HG02884 (cell line): ENCODE data around the gene ISG20.

Source experiments
- ATAC-seq: cut with Tn5 transposase; IDR thresholded peaks from one replicate; pipeline ENCODE4 v1.9.1; 2021; ENCODE audit warnings: mild to moderate bottlenecking, moderate library complexity; ENCODE audit not compliant: unreplicated experiment

Gene ISG20

DNA sequence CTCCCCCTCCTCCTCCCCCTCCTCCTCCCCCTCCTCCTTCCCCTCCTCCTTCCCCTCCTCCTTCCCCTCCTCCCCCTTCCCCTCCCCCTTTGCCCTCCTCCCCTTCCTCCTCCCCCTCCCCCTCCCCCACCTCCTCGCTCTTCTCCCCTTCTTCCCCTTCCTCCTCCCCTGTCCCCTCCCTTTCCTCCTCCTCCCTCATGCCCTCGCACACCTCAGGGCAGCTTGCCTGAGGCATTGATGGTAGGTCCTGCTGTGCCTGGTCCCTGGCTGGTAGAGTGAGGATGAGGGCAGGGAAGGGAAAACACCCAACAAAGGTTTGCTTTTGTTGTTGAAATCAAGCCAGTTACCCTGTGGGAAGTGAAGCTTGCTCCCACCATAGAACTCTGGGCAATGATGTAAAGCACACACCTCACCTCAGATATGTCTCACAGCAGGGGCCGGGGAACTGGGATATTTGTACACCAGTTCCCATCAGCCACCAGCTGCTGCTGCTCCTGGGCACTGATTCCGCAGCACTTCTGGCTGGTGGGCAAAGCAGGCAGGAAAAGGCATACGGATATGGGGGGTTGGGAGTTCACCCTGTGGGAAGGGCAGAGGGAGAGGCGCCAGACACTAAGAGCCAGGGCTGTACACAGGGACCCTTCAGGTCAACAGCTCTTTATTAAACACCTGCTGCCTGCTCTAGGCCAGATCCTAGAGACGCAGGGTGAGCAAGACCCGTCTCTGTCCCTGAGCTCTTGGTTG, 13.8 kb downstream of the ISG20 start:
- ATAC-seq, result no peak

DNA sequence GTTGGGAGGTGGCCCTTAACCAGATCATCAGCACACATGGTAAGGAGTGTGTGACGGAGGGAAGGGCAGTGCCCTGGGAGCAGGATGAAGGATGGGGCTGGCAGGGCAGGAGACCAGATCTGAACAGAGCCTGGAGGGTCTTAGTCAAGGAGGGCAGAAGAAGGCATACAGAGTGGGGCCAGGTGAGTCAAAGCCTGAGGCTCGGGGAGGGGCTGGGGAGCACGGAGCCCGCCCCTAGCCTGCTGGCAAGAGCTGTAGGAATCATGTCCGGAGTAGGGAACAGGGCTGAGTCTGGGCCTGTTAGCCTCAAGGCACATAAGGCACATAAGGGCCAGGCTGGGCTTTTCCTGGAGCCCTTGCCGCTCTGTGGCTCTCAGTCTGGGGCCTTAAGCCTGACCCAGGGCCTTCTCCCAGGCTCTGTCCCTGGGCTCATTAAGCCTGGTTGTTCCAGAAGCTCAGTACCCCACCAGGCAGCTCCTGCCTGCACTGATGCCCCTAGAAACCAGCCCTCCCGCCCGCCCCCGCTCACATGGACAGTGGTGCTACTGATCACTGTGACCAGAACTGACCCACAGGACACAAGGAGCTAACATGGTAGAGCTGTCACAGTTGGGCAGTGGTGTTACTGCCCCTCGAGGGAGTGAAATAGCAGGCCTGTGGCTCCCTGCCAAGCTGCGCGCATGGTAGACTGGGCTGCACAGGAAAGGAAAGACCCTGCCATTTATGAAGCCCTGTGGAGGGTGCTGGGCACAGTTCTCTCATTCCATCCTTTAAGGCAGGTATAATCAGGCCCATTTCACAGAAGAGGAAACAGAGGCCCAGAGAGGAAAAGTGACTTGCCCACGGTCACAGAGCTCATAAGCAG, 14.6 kb downstream of the ISG20 start:
- ATAC-seq, result no peak

GRCh38 chr15:88654430-88655102, 15.8 kb downstream of the ISG20 start:
- no peak for ATAC-seq

DNA sequence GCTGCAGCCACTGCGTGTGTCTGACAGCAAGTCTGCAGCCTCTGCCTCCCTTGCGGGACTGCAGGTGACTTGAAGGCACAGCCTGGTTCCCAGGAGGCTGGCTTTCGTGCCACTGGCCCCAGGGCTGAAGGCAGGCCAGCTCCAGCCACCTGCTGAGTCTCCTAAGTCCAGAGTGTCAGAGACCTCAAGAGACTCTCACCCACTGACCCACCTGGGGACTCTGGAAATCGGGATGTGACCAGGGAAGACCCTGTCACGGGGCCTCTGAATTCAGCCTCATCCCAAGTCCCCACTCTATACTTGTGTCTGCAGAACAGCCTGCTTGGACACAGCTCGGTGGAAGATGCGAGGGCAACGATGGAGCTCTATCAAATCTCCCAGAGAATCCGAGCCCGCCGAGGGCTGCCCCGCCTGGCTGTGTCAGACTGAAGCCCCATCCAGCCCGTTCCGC, 16.3 kb downstream of the ISG20 start:
- no peak for ATAC-seq

DNA sequence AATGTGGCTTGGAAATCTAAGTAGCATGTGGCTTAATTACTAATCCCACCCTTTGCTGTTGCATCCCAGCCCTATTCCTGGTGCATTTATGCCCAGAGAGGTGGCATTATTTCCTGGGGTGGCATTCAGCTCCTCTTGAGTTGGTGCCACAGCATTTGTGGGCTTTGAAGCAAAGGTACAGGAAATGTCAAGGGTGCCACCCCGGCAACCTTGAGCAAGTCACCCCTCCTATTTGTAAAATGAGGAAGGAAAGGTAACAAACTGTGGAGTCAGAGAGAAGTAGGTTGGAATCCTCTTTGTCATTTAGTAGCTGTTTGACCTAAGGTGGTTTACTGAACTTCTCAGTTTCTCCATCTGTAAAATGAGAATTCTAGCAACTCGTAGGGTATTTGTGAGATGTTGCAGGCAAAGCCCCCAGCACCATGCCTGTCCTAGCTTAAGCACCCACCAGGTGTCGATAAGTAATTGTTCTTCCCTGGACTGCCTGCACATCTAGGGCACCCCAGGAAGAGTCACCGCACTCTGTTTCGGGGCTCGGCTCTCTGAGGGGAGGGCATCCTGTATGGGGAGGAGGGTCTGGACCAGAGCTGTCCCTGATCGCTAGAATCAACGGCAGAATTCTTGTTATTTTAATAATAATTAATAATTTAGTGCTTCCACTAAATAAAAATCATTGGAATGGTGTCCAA, 17.1 kb downstream of the ISG20 start:
- ATAC-seq, result no peak

- ATAC-seq, result peak; percentile 90
Measured at GRCh38 chr15:88656760-88657221, 18.0 kb downstream of the ISG20 start.

DNA sequence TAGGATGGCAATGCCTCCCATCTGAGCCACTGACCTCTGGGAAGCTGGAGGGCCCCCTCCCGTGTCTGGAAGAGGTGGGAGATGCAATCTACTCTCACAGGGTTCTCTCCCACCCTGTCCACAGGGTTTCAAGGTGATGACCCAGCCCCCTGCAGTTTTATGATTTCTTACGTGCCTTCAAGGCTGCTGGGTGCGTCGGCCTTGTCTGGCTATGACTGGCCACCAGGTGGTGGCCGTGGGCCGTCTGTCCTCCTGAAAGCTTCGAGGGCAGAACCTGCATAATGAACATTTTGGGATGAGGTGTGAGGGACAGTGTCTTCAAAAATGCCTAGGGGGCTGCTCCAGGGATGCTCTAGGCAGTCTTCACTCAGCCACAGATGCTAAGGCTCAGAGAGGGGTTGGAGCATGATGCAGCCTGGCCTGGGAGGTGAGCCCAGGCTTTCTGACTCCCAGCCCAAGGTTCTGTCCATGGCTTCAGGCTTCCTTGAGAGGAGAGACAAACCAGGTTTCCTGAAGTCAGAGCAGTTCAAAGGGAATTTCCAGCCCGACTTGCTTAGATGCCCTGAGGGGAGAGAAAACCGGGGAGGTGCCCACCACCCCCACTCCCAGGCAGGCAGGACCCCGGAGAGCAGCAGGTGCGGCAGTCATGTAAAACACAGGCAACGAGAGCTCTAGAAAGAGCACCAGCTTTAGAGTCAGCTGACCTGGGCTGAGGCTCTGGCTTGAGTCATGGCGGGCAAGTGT, 18.7 kb downstream of the ISG20 start:
- ATAC-seq, result no peak

DNA sequence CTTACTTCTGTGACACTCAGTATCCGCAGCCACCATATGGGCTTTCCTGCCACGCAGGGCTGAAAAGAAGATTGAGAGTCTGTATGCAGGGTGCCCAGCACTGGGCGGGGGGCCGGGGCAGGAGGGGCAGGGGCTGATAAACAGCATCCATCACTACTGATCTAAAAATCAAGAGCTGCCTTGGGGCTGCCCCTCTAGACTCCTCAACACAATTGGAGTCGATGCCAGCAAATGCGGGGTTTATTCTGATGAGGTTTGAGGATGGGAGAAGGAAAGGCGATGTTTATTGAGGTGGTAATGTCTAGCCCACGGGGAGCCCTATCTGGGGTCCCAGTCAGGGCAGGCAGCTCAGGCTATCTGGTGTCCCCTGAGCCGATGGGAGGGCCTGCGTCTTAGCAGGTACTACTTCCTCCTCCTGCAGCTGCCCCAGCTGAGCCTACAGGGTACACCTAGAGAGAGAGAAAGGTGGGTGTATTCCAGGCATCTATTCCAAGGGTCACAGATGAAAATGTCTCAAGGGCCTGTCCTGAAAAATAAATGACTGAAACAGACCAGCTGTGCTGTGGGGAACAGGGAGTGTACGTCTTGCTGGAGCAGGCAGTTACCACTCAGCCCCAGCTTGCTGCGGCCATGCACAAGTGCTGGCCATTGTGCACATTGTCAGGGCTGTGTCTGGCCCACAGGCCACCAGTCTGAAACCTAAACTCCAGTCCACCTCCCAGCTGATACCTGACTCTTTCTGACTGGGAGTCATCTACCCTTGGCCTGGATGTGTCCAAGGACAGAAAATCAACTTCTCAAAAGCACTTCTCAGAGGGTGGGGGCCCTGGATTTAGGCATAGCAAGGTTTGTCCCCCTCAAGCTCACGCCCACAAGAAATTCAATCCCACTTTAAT, 19.5 kb downstream of the ISG20 start:
- ATAC-seq, result no peak

GRCh38 chr15:88658972-88659931, 20.4 kb downstream of the ISG20 start:
- ATAC-seq, result no peak

GRCh38 chr15:88661041-88661700, 22.4 kb downstream of the ISG20 start:
- no peak for ATAC-seq

DNA sequence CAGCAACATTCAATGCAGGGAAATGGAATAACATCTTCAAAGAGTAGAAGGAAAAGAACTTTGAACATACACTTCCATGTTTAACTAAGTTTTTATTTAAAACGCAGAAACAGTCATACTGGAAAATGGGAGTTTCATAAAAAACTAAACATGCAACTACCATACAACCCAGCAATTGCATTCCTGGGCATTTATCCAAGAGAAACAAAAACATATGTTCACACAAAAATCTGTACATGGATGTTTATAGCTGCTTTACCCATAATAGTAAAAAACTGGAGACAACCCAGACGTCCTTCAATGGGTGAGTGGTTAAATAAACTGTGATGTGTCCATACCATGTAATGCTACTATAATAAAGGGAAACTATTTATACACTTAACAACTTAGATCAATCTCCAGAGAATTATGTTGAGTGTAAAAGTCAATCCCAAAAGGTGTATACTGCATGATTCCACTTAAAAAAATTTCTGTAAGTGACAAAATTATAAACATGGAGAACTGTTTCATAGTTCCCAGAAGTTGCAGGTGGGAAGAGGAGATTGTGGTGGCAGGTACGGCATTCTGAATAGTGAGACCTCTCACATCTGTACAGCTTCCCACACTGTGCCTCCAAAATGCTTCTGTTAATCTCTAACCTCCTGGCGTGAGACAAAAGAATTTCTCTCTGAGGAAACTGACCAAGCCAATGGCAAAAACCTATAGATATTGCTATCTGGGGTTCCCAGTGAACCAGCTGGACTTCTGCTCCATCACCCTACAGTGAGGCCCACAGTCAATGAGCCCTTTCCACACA, 23.1 kb downstream of the ISG20 start:
- ATAC-seq, result no peak

DNA sequence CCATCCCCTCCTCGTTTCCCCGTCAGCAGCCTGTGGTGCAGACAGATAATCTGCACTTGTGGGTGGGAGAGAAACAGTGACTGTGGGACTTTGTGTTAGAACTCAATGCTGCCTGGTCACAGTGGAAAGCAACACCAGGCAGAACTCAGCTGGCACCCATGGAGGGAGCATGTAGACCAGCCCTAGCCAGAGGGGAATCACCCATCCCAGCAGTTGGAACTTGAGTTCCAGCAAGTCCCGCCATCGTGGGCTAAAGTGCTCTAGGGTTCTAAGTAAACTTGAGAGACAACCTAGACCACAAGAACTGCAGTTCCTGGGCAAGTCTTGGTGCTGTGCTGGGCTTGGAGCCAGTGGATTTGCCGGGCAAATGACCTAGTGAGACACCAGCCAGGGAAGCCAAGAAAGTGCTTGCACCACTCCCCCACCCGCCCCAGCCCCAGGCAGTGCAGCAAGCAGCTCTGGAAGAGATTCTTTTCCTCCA, 24.4 kb downstream of the ISG20 start:
- ATAC-seq, result no peak

DNA sequence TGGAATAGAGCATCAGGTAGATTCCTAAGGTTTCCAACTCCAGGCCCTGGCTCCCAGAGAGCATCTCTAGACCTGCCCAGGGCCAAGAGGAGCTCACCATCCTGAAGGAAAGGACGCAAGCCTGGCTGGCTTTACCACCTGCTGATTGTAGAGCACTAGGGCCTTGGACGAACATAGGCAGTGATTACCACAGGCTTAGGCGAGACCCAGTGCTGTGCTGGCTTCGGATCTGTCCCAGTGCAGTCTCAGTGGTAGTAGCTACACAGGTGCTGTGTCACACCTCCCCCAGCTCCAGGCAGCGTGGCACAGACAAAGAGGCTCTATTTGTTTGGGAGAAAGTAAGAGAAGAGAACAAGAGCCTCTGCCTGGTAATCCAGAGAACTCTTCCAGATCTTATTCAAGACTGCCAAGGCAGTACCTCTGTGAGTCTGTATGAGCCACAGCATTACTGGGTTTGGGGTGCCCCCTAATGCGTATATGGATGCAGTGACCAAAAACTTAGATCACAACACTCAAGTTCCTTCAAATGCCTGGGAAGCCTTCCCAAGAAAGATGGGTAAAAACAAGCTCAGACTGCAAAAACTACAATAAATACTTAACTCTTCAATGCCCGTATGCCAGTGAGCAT, 25.4 kb downstream of the ISG20 start:
- no peak for ATAC-seq

GRCh38 chr15:88674661-88675060, 35.8 kb downstream of the ISG20 start:
- ATAC-seq, result no peak

DNA sequence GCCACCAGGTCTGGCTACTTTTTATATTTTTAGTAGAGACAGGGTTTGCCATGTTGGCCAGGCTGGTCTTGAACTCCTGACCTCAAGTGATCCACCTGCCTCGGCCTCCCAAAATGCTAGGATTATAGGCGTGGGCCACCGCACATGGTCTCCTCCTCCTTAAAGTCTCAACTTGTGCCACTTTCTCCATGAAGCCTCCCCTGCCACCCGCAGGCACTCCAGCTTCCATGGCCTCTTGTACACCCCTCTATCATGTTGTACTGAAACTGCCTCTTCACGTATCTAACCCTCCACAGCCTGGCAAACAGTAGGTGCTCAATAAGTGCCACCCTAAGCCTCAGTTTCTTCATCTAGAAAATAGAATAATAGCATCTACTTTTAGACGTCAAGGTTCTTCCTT, 39.9 kb downstream of the ISG20 start:
- ATAC-seq, result no peak
